Activated CD8-positive, alpha-beta memory T cell treated with anti-CD3 and anti-CD28 coated beads, Interleukin-2, amount 50 U/mL, for 24 hours (primary cell): ENCODE data around the gene MAGOHB.
"Not testable (repeated sequence)": the region's sequence is repeated elsewhere in the genome, so short reads cannot be mapped to it uniquely, and the experiment has no call there.

Source experiments
- DNase-seq: peaks from one replicate; pipeline ENCODE4 v3.0.0-alpha.2; 2020; ENCODE audit errors: extremely low read depth

MAGOHB gene

GRCh38 chr12:10612110-10612509 lies 1.3 kb downstream of the MAGOHB start:
- DNase-seq, result no peak

- not testable (repeated sequence) for DNase-seq
Observed at GRCh38 chr12:10611258-10611657, 2.2 kb downstream of the MAGOHB start.

GRCh38 chr12:10610188-10610587 lies 3.2 kb downstream of the MAGOHB start:
- no peak for DNase-seq

GRCh38 chr12:10607885-10608458 lies 5.4 kb downstream of the MAGOHB start:
- DNase-seq, result no peak

- no peak for DNase-seq
Observed at GRCh38 chr12:10601860-10602259, 11.5 kb downstream of the MAGOHB start.

GRCh38 chr12:10600988-10601387 lies 12.4 kb downstream of the MAGOHB start:
- DNase-seq, result no peak

GRCh38 chr12:10595881-10596280 lies 17.5 kb downstream of the MAGOHB start:
- DNase-seq, result no peak

- no peak for DNase-seq
Observed at GRCh38 chr12:10590966-10591365, 22.4 kb downstream of the MAGOHB start.

- no peak for DNase-seq
Observed at GRCh38 chr12:10584415-10584814, 29.0 kb downstream of the MAGOHB start.

- no peak for DNase-seq
Observed at GRCh38 chr12:10582704-10583103, 30.7 kb downstream of the MAGOHB start.

- not testable (repeated sequence) for DNase-seq
Observed at GRCh38 chr12:10582133-10582532, 31.3 kb downstream of the MAGOHB start.

GRCh38 chr12:10574307-10574706 lies 39.1 kb downstream of the MAGOHB start:
- DNase-seq, result no peak

- not testable (repeated sequence) for DNase-seq
Observed at GRCh38 chr12:10572021-10572490, 41.4 kb downstream of the MAGOHB start.

- DNase-seq, result no peak
Observed at GRCh38 chr12:10571141-10571540, 42.3 kb downstream of the MAGOHB start.

- DNase-seq, result no peak
Observed at GRCh38 chr12:10567813-10568212, 45.6 kb downstream of the MAGOHB start.

- DNase-seq, result no peak
Observed at GRCh38 chr12:10563966-10564365, 49.4 kb downstream of the MAGOHB start.

GRCh38 chr12:10563002-10563401 lies 50.4 kb downstream of the MAGOHB start:
- DNase-seq, result no peak

- DNase-seq, result no peak
Observed at GRCh38 chr12:10562306-10562933, 51.0 kb downstream of the MAGOHB start.

GRCh38 chr12:10559244-10559643 lies 54.2 kb downstream of the MAGOHB start:
- DNase-seq, result no peak

GRCh38 chr12:10558789-10559188 lies 54.6 kb downstream of the MAGOHB start:
- no peak for DNase-seq

GRCh38 chr12:10558301-10558700 lies 55.1 kb downstream of the MAGOHB start:
- DNase-seq, result no peak

GRCh38 chr12:10557766-10558165 lies 55.6 kb downstream of the MAGOHB start:
- DNase-seq, result no peak

- DNase-seq, result no peak
Observed at GRCh38 chr12:10557329-10557728, 56.1 kb downstream of the MAGOHB start.
